Activated CD4-positive, alpha-beta T cell treated with anti-CD3 and anti-CD28 coated beads for 24 hours (primary cell): ENCODE results near the gene MYH8.

Experiments used
- DNase-seq, 2 donors: peaks; one replicate each; pipeline ENCODE4 v3.0.0-alpha.2; 2020; ENCODE audit warnings: low read depth in 2 of 2

The MYH8 gene

GRCh38 chr17:10421900-10422542 is at the start of gene MYH8:
Gene MYH8, minus strand, starts transcription at chr17:10421950. Its CDS starts 1,723 bp downstream, at chr17:10420227.
- DNase-seq, result no peak

- no peak for DNase-seq
These were observed 47.7 kb upstream of the MYH8 start, which contains the start of gene MYH4 for GRCh38 chr17:10469459-10469858. Gene MYH4, minus strand, starts transcription at chr17:10469559. Its CDS starts 2,814 bp downstream, at chr17:10466745.

GRCh38 chr17:10463402-10463801 is 41.7 kb upstream of the MYH8 start:
- DNase-seq, result no peak

GRCh38 chr17:10460062-10460461 is 38.3 kb upstream of the MYH8 start:
- no peak for DNase-seq

GRCh38 chr17:10458701-10459100 is 37.0 kb upstream of the MYH8 start:
- DNase-seq, result no peak

GRCh38 chr17:10457952-10458351 is 36.2 kb upstream of the MYH8 start:
- DNase-seq, result no peak

GRCh38 chr17:10447026-10447931 is 25.5 kb upstream of the MYH8 start:
- DNase-seq, result no peak

GRCh38 chr17:10439816-10440215 is 18.1 kb upstream of the MYH8 start:
- DNase-seq, result no peak

GRCh38 chr17:10435096-10435495 is 13.3 kb upstream of the MYH8 start:
- DNase-seq, result no peak

GRCh38 chr17:10429421-10430045 is 7.8 kb upstream of the MYH8 start:
- DNase-seq, result no peak

GRCh38 chr17:10428781-10429180 is 7.0 kb upstream of the MYH8 start:
- DNase-seq, result no peak

GRCh38 chr17:10421211-10421610 is 539 bp downstream of the MYH8 start:
- DNase-seq, result no peak

- DNase-seq, result no peak
These were observed 939 bp downstream of the MYH8 start for GRCh38 chr17:10420811-10421210.

- DNase-seq, result no peak
These were observed 4.3 kb downstream of the MYH8 start for GRCh38 chr17:10417431-10417830.

- no peak for DNase-seq
These were observed 6.6 kb downstream of the MYH8 start for GRCh38 chr17:10415161-10415560.

GRCh38 chr17:10403589-10403988 is 18.2 kb downstream of the MYH8 start:
- DNase-seq, result no peak

GRCh38 chr17:10398352-10398751 is 23.4 kb downstream of the MYH8 start:
- no peak for DNase-seq

GRCh38 chr17:10396524-10397163 is 25.1 kb downstream of the MYH8 start:
- no peak for DNase-seq

GRCh38 chr17:10394201-10394887 is 27.4 kb downstream of the MYH8 start:
- DNase-seq, result no peak

GRCh38 chr17:10392880-10393279 is 28.9 kb downstream of the MYH8 start:
- DNase-seq, result no peak

GRCh38 chr17:10385871-10386270 is 35.9 kb downstream of the MYH8 start:
- no peak for DNase-seq
